GM20000 (cell line): ENCODE results near the gene MTHFD1L.

ENCODE experiments used
- DNase-seq: peaks from one replicate; pipeline ENCODE4 v3.0.0; 2012; ENCODE audit warnings: low spot score
- TF ChIP-seq, protein P1 (sequence below): IDR thresholded peaks from 2 replicates; pipeline ENCODE4 v1.5.1; 2012; ENCODE audit warnings: mild to moderate bottlenecking, control low read depth; ENCODE audit errors: extremely low read depth, missing control alignments

The MTHFD1L gene

DNA sequence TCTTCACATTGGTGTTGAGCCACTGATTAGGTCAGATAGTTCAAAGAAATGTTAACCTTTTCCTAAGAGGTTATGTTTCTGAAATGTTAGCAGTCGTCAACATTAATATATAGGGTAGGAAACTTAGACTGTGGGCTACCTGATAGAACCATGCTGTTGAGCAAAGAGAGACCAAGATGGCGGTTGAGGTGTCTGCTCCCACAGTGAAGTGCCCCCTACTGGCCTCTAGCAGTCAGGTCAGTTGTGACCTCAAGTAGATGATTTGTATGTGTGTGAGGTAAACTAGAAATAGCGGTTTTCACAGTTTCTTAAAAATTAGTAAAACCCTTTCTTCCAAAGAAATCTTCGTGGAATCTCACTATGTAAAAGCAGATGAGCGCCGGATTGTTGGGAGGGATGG lies 40.3 kb downstream of the MTHFD1L start:
- TF ChIP-seq, protein P1, sequence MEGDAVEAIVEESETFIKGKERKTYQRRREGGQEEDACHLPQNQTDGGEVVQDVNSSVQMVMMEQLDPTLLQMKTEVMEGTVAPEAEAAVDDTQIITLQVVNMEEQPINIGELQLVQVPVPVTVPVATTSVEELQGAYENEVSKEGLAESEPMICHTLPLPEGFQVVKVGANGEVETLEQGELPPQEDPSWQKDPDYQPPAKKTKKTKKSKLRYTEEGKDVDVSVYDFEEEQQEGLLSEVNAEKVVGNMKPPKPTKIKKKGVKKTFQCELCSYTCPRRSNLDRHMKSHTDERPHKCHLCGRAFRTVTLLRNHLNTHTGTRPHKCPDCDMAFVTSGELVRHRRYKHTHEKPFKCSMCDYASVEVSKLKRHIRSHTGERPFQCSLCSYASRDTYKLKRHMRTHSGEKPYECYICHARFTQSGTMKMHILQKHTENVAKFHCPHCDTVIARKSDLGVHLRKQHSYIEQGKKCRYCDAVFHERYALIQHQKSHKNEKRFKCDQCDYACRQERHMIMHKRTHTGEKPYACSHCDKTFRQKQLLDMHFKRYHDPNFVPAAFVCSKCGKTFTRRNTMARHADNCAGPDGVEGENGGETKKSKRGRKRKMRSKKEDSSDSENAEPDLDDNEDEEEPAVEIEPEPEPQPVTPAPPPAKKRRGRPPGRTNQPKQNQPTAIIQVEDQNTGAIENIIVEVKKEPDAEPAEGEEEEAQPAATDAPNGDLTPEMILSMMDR: no peak
- DNase-seq: no peak

DNA sequence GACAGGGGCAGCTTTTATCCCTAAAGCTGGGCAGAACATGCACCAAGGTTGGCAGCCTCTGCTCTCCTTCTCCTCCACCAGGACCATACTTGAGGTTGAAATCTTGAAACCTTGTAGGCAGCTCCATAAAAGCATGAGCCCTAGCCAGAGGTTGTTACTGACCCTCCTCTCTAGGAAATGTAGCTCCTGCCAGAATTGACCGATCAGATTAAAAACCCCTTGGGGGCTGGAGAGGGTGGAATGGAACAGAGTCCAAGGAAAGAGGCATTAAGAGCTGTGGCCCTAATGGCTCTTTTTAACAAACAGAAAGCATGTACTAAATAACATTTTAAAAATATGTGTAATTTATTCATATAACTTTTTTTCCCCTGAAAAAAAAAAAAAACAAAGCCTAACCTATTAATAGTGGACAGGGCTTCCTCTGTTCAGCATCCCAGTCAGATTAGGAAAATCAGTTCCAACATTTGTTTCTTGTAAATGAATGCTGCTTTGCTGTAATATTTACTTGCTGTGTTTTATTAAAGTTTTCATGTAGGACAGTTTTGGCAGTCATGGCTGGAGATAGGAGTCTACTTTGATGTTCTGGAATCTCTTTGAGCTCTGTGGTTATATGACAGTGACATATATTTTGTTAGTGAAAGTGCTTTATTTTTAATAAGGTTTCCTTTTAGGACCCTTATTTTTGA lies 41.3 kb downstream of the MTHFD1L start:
- TF ChIP-seq, protein P1: no peak
- no peak for DNase-seq

DNA sequence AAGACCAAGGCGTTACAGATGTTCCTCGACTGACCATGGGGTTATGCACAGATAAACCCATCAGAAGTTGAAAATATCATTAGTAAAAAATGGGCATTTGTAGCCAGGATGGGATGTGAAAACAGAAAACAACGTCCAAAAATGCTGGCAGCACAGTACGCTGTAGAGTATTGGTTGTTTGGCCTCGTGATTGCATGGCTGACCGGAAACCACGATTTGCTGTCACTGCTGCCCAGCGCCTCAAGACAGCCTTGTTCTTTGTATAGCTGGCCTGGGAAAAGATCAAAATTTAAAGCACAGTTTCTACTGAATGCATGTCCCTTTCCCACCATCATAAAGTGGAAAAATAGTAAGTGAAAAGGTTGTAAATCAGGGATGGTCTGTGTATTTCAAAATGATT lies 41.9 kb downstream of the MTHFD1L start:
- no peak for DNase-seq
- TF ChIP-seq, protein P1: no peak

DNA sequence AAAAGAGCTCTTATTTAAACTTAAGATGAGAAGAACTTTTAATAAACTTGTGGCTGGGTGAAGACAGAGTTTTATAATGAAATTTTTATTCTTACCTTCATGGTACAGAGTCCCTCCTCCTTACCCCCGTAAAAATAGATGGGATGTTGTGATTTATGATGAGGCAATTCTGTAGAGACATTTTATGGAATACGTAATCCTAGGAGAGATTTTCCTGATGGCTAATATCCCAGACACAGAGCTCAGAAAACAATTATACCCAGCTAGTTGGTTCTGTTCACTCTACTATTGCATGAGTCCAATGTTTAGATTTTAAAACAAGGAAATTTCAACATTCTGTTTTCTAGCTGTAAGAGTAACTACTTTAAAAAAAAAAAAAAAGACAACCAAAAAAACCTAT lies 43.4 kb downstream of the MTHFD1L start:
- DNase-seq: no peak
- TF ChIP-seq, protein P1: no peak

DNA sequence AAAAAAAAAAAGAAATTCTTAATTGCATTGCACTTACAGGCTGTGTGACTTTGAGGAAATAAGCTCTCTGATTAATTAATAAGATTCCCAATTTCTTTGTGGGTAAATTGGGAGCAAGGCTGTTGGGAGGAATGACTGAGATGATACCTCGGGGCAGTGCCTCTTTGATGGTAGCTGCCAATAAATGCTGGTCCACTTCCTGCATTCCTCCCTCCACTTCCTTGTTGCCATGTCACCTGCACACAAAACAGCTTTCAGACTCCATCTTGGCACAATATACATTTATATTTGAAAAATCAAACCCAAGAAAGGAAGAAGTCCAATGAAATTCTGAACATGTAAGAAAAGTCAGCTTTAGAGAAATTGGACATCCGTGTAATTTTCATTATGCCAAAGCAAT lies 45.1 kb downstream of the MTHFD1L start:
- DNase-seq: no peak

DNA sequence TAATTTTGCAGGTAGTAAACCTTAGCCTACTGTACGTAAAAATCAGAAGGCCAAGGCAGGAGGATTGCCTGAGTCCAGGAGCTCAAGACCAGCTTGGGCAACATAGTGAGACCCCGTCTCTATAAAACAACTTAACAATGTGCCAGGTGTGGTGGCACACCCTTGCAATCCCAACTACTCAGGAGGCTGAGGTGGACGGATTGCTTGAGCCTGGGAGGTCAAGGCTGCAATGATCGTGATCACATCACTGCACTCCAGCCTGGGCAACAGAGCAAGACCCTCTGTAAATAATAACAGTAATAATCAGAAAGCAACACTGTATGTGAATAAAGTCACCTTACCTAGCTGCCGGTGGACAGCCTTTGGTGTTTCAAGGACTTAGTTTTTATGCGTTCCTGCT lies 48.9 kb downstream of the MTHFD1L start:
- DNase-seq: no peak
- TF ChIP-seq, protein P1: no peak

More for the DNA sequence above, 45.1 kb downstream of the MTHFD1L start:
- TF ChIP-seq, protein P1: no peak

DNA sequence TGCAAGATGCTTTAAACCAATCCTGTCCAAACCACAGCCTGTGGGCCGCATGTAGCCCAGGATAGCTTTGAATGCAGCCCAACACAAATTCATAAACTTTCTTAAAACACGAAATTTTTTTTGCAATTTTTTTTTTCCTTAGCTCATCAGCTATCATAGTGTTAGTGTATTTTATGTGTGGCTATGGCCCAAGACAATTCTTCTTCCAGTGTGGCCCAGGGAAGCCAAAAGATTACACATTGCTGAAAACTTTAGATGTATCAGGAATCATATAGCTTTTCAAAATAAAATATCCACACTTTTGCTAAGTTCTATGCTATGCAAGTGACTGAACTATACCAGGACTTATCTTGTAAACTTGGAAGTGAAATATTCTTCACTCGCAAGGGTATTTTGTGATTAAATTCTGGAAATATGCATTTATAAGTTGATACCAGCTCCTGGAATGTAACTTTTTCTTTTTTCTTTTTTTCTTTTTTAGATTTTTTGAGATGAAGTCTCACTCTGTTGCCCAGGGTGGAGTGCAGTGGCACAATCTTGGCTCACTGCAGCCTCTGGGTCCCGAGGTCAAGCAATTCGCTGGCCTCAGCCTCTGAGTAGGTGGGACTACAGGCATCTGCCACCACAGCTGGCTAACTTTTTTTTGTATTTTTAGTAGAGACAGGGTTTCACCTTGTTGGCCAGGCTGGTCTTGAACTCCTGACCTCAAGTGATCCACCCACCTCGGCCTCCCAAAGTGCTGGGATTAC lies 49.8 kb downstream of the MTHFD1L start:
- TF ChIP-seq, protein P1: no peak
- no peak for DNase-seq
